NT2/D1 (cell line): ENCODE data around the gene AKR1C3.

ENCODE experiments used
- SUZ12 ChIP-seq: IDR thresholded peaks from 2 replicates; pipeline ENCODE4 v1.6.1; 2011; ENCODE audit not compliant: insufficient read length, insufficient read depth; ENCODE audit errors: extremely low read depth
- YY1 ChIP-seq: IDR thresholded peaks from 2 replicates; pipeline ENCODE4 v1.6.1; 2011; ENCODE audit not compliant: insufficient read length, insufficient read depth
- ZNF274 ChIP-seq: IDR thresholded peaks from 2 replicates; pipeline ENCODE4 v1.6.1; 2011; ENCODE audit warnings: mild to moderate bottlenecking, low read depth, low read length

- TF ChIP-seq SUZ12 (no peak), YY1 (no peak), ZNF274 (no peak)
These were observed 14.6 kb downstream of the AKR1C3 start for GRCh38 chr10:5108658-5109416.
